ENCODE results near the gene ITGAD.
"Not testable (repeated sequence)": the region's sequence is repeated elsewhere in the genome, so short reads cannot be mapped to it uniquely, and the experiment has no call there.

ITGAD gene

DNA sequence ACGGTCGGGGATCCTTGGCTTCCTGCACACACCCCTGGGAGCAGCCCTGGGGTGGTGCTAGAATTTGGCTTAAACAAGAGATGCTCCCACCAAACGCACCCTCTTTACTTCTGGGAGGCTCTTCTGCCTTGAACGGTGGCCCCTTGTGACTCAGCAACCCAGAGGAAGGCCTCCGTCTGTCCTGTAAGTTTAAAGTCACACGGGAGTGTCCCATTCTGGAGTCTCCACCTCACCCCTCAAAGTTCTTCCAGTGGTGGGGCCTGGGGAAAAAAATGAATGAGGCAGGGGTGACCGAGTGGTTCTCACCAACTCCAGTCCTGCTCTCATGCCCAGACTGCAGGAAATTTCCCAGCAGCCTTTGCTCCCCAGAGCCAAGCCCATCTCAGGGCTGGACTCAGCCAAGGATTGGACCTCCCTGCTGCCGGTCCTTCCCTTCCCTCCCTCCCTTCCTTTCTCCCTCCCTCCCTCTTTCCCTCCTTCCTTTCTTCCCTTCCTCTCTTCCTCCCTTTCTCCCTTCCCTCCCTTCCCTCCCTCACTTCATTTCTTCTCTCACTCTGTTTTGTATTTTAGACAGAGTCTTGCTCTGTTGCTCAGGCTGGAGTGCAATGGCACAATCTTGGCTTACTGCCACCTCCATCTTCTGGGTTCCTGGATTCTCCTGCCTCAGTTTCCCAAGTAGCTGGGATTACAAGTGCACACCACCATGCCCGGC is 11.4 kb downstream of the ITGAD start:
- DNase-seq = no peak

DNA sequence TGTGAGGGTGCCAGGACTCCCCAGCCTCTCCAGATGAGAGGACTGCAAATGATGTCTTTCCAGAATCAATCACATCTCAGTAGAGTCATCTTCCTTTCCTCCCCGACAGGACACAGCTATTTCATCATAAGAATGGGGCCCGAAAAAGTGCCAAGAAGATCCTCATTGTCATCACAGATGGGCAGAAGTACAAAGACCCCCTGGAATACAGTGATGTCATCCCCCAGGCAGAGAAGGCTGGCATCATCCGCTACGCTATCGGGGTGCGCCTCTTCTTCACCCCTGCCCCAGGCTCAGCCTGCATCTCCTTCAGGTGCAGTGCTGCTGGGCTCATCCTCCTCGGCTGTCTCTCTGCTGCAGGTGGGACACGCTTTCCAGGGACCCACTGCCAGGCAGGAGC is 14.3 kb downstream of the ITGAD start:
- no peak for DNase-seq

DNA sequence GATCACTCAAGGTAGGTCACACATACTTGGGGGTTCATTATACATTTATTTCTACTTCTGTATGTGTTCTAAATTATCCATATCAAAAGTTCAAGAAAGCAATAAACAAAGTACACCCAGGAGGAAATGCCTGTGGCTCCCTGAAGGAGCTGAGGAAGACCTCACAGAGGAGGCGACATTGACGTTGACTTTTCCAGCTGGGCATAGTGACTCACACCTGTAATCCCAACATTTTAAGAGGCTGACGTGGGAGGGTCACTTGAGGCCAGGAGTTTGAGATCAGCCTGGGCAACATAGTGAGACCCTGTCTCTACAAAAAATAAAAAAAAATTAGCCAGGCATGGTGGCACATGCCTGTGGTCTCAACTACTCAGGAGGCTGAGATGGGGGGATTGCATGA is 16.3 kb downstream of the ITGAD start:
- no peak for DNase-seq

DNA sequence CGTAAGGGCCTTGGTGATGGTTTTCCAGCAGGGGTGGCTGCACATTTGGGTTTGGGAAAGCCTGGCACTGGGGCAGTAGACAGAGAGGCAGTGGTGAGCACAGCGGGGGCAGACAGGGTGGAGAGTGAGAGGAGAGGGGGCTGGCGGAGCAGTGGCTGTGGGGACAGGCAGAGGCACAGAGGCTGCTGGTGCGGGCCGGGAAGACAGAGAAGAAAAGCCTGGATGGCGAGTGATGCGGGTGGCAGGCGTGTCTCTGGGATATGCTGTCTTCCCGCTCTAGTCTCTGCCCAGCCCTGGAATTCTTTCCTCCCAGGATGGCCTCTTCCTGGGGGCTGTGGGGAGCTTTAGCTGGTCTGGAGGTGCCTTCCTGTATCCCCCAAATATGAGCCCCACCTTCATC is 16.9 kb downstream of the ITGAD start:
- DNase-seq = no peak

DNA sequence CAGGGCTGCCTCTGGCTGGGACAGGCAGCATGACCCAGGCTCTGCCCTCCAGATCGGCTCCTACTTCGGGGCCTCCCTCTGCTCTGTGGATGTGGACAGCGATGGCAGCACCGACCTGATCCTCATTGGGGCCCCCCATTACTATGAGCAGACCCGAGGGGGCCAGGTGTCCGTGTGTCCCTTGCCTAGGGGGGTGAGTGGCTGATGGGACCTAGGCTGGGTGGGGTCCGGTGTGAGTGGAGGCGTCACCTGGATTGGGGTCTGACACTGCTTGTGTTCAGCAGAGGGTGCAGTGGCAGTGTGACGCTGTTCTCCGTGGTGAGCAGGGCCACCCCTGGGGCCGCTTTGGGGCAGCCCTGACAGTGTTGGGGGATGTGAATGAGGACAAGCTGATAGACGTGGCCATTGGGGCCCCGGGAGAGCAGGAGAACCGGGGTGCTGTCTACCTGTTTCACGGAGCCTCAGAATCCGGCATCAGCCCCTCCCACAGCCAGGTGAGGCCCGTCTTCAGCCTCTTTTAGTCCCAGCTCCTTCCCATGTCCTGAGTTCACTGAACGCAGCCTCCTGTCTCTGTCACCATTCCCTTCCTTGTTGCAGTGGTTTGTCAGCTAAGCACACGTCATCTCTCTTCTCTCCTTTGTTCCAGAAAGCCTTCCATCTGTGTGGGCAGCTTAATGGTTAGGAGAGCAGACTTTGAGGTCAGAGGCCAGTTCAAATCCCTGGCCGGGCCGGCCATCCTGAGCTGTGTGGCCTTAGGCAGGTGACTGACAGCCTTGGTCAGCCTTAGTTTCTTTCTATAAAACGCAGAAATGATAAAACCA is 18.1 kb downstream of the ITGAD start:
- no peak for DNase-seq

DNA sequence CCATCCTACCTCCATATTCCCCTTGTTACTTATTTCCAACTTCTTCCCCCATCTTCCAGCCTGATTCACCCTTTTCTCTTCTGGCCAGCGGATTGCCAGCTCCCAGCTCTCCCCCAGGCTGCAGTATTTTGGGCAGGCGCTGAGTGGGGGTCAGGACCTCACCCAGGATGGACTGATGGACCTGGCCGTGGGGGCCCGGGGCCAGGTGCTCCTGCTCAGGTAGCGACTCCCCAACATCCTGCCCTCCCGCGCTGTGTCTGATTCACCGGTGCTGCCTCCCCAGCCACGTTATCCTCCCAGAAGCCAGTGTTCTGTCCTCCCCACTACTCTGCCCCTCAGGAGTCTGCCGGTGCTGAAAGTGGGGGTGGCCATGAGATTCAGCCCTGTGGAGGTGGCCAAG is 19.6 kb downstream of the ITGAD start:
- DNase-seq = no peak

DNA sequence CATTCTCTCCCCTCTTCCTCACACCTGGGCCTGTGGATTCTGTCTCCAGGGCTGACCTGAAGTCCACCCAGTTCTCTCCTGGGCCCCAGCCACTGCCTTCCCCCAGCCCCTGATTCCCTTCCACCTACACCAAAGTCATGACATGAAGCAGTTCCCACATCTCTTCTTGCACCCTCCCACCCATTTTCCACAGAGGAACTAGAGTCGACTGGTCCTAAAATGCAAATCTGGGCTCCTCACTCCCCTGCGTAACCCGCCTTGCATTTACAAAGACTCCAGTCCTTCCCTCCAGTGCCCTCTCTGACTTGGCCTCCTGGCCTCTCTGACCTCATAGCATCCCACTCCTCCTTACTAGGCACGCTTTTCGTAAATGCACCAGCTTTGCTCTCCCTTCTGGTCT is 20.2 kb downstream of the ITGAD start:
- DNase-seq = no peak

DNA sequence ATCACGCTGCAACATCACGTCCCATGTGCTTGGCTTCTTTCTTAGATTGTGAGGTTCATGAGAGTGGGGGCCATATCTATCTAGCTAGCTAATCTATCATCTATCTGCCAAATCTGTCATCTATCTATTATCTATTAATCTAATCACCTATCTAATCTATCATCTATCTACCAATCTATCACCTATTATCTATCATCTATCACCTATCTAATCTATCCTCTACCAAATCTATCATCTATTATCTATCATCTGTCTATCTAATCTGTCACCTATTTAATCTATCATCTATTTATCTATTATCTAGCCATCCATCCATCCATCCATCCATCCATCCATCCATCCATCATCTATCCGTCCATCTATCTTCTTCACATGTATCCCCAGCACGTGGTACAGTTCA is 20.8 kb downstream of the ITGAD start:
- DNase-seq = no peak

DNA sequence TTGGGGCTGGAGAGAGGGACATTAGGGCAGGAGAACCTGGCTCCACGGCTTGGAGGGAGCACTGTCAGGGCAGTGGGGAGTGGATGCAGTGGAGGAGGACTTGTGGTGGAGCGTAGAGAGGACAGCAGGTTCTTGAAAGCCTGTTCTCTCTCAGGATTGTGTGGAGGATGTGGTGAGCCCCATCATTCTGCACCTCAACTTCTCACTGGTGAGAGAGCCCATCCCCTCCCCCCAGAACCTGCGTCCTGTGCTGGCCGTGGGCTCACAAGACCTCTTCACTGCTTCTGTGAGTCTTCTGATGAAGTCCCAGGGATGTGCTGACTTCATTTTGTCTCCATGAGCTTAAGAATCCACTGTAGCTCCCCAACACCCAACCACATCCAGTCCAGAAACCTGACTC is 21.6 kb downstream of the ITGAD start:
- no peak for DNase-seq

DNA sequence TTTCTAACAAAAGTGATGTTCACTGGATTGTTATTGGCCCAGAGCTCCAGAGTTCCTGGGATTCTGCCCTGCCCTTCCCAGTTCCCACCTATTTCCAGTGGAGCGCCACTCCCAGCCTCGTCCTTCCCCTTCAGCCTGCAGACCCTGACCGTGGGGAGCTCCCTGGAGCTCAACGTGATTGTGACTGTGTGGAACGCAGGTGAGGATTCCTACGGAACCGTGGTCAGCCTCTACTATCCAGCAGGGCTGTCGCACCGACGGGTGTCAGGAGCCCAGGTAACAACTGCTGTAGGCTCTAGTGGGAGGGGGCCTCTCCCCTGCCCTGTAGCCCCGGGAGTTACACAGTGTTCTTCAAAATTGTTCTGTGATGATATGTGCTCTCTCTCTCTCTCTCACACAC is 23.2 kb downstream of the ITGAD start:
- no peak for DNase-seq

DNA sequence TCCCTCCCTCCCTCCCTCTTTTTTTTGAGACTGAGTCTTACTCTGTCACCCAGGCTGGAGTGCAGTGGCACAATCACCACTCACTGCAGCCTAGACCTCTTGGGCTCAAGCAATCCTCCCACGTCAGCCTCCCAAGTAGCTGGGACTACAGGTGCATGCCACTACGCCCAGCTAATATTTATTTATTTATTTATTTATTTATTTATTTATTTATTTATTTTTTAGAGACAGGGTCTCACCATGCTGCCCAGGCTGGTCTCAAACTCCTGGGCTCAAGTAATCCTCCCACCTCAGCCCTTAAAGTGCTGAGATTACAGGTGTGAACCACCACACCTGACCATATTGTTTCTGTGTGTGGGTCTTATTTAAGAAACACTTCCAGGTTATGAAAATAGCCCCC is 23.9 kb downstream of the ITGAD start:
- DNase-seq = not testable (repeated sequence)

DNA sequence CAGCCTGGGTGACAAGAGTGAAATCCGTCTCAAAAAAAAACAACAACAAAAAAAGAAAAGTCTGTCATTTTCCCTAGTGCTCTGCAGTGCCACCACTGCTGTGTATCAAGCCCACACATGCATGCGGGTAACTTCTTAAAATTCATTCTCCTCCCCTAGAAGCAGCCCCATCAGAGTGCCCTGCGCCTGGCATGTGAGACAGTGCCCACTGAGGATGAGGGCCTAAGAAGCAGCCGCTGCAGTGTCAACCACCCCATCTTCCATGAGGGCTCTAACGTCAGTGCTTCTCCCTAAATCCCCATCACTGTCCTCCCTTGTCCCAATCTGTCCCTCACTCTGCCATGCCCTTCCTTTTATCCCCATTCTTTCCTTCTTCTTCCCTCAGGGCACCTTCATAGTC is 24.8 kb downstream of the ITGAD start:
- no peak for DNase-seq

DNA sequence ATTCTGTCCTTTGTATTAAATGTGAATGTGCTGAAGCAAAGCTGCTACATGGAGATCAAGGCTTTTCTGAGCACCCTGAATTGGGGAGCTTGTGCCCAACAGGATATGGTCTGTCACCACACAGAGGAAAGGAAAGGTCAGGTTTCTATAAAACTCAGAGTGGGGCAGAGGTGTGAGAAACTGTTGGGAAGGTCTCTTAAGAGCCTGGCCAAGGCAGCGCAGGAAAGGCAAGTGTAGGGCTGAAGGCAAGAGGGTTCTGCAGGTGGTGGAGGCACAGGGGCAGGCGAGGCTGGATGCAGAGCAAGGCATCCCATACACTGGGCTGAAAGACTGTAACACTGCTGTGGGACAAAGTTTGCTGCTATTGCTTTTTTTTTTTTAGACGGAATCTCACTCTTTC is 26.9 kb downstream of the ITGAD start:
- DNase-seq = no peak

DNA sequence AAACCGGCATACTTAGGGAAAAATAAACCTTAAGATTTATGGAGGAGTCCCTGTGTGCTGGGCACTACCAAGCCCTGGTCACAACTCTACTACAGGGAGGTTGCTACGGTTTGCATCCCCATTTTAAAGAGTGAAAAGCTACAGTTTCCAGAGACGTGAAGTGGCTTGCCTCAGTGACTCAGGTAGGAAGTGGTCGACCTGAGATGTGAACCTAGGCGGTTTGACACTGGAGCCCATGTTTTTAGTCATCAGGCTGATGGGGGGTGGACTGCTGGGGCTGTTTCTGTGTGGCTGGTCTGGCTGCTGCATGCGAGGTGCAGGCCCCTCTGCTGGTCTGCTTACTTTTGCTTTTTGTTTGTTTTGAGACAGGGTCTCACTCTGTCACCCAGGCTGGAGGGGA is 28.5 kb downstream of the ITGAD start:
- DNase-seq = peak; percentile 71

DNA sequence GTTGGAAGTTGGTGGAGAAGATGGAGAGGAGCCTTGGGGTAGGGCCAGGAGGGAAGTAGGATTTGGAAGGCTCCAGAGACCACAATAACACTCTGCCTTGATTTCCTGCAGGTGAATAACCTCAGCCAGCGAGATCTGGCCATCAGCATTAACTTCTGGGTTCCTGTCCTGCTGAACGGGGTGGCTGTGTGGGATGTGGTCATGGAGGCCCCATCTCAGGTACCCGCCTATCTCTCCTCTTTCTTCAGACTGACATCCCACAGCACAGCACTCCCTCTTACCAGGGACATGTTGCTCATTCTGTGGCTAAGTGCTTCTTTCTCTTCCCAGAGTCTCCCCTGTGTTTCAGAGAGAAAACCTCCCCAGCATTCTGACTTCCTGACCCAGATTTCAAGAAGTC is 30.1 kb downstream of the ITGAD start:
- DNase-seq = no peak

DNA sequence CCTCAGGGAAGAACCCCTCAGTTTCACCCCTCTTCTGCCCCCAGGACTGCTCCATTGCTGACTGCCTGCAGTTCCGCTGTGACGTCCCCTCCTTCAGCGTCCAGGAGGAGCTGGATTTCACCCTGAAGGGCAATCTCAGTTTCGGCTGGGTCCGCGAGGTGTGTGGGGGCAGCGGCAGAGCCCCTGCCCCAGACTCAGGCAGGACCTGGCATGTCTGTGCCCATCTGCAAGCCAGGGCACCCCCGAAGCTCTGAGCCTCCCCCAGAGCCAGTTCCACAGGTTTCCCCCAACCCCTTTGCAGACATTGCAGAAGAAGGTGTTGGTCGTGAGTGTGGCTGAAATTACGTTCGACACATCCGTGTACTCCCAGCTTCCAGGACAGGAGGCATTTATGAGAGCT is 30.7 kb downstream of the ITGAD start:
- no peak for DNase-seq

DNA sequence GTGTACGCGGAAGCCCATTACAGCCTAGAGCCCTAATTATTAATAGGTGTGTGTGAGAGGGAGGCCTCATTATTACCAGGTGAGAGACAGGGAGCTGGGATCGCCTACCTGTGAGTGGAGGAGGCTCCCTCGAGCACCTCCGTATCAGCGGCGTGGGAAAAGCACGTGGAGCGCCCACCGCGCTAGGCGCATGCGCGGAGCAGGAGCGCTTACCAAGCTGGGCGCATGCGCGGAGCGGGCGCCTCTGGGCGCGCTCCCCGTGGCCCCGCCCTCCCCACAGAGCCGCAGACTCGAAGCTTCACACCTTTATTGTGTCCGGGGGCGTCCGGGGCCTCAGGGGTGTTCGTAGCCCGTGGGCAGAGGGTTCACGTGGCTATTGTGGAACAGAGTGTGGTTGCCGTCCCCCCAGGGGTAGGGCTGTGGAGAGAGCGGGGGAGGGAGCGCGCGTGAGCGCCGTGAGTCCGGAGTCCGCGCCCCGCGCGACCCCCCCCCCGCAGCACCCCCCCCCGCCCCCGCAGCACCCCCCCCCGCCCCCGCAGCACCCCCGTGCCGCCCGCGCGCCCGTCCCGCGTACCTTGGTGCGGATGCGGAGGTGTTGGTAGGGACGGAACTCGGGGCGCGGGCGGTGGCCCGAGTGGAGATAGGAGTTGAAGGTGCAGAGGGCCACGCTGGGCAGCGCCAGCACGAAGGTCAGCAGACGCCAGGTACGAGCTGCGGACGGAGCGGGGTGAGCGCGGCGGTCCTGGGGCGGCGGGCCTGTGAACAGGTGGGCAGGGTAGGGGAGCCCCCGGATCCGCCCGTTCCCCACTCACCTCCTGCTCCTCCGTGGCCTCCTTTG is 34.5 kb downstream of the ITGAD start:
- peak; percentile 68 for DNase-seq

DNA sequence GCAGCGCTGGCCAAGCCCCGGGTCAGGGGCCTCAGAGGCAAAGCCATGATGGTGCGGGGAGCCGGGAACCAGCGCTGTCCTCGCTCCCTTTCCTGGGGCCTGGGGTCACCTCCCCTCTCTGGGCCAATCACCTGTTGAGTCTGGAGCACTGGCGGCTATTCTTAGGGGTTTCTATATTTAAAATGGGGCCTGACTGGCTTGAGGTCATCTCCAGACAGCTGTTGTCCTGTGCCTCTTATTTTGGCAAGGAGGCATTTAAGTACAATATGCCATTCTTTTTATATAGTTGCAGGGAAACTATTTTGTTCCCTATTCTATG is 35.1 kb downstream of the ITGAD start, which contains the start of gene COX6A2:
Gene COX6A2 (minus strand): TSS at position 82 of the 319 bp plus-strand sequence. CDS start 35 bp downstream, at position 47.
- DNase-seq = no peak

DNA sequence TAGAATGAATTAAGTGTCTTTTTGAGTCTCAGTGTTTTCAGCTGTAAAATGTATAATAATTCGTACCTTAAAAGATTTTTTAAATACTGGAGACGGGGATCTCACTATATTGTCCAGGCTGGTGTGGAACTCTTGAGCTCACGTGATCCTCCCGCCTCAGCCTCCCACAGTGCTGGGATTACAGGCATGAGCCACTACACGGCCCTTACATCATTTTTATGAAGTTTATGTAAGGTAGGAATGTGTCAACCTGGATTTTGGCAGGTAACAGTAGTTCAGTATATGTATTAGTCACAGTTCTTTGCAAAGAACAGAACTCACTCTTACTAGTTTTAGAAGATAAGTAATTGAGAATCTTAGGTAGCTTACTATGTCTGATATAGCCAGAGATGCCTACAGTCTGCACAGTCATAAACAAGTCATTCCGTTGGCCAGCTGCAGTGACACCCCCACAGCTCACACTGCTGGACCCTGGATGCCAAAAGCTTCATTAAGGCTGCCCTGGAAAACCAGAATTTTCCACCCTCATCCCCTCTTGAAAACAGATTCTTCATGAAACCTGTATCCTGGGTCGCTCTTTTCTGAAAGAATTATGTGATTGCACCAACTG is 35.6 kb downstream of the ITGAD start:
- no peak for DNase-seq

DNA sequence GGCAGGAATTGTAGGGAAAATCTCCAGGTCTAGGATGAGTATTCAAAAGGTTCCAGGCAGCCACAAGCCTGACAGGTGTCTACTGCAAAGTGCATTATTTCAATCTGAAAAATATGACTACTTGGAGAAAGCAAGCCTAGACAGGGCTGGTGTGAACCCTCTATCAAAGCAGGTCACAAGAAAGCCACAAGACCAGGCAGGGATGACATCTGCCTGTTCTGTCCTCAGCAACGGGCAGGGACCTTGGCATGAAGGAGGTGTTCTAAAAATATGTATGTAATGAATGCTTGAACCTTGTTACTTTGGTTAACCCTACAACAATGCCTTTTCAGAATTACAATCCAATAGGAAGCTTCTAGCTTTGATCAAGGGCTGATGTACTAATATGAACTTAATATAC is 36.2 kb downstream of the ITGAD start:
- DNase-seq = no peak

DNA sequence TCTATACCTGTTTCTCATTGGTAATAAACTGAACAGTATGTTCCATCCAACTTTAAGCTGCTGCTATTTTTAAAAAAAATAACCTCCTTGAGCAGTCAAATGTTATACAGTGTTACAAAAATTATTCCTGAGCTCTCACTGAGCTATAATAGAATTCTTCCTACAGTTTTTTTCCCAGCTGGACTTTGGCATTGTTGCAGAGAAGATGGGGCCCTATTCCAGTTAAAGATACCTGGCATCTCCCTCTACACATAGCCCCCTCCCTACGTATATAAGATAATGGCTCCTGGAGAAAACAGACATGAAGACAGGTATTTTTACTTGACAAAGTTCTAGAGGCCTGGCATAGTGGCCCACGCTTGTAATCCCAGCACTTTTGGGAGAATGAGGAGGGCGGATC is 36.7 kb downstream of the ITGAD start:
- no peak for DNase-seq

DNA sequence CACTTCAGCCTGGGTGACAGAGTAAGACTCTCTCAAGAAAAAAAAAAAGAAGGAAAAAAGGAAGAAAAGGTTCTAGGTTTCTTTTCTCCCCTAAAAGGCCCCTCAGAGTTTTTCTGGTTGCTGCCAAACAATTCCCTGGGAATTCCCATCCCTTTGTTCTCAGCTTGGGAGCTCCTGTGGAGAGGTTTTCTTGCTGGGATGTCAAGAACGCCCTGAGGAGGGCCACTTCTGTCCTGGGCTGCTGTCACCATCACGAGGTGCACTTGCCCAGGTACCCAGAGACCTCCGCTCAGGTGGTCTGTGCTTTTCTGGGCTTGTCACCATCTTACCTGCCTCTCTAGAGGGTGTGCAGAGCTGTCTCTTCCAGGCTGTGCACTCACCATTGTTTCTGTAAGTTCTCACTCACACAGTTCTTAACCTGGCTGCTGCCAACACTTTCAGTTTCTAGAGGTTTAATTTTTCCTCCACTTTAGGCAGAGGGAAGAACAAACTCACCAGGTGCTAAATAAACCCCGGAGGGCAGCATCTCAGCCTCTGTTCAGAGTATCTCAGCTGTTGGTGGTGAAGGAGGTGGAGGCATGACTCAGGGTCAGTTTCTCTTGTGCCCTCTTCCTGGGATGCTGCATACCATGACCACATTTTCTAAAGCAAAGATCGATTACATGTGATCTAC is 37.4 kb downstream of the ITGAD start:
- no peak for DNase-seq

Data from activated gamma-delta T cell treated with Interleukin-2 at 50 U/mL for 16 hours (primary cell).